ENCODE data around the gene CACUL1. TPM values are rescaled to one million over a fixed set of nuclear protein-coding genes. Genes with fewer than 3 reads are reported as not detected.

Gene CACUL1
- polyA plus RNA-seq, 1 donor, result 43.7 TPM

DNA sequence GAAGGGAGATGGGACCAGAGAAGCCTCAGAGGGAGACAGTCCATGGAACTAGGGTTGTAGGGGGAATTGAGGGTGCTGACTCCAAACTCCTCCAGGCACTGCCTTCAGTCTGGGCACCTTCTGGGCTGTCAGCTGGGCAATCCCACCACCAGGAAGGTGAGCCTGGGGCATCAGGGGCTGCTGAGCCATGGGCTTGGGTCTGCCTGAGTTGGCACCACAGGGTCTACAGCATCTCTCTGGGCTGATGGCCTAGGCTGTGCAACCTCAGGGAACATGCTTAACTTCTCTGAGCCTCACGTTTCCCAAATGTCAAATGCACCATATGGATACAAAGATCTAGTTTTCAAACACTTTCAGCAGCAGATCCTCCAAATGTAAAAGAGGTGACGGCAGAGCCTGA is 112.5 kb downstream of the CACUL1 start:
- DNase-seq, result no peak

DNA sequence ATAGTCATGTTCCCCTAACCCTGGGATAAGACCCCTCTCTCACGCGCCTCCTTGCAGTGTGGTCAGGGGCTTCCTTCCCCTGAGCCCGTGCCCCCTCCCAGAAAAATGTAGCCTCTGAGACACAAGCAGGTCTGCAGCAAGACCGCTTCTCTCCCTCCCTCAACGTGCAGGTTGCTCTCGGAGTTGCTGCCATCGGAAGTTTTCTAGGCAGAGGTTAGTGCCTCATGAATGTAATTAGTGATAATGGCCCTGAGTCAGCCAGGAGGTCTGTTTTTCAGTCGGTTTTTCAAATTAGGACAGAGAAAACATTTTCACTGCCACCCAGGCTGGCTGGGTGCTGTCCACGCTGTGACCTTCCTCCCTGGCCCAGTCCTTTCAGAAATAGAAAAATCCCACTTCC is 116.1 kb downstream of the CACUL1 start:
- DNase-seq, result no peak

DNA sequence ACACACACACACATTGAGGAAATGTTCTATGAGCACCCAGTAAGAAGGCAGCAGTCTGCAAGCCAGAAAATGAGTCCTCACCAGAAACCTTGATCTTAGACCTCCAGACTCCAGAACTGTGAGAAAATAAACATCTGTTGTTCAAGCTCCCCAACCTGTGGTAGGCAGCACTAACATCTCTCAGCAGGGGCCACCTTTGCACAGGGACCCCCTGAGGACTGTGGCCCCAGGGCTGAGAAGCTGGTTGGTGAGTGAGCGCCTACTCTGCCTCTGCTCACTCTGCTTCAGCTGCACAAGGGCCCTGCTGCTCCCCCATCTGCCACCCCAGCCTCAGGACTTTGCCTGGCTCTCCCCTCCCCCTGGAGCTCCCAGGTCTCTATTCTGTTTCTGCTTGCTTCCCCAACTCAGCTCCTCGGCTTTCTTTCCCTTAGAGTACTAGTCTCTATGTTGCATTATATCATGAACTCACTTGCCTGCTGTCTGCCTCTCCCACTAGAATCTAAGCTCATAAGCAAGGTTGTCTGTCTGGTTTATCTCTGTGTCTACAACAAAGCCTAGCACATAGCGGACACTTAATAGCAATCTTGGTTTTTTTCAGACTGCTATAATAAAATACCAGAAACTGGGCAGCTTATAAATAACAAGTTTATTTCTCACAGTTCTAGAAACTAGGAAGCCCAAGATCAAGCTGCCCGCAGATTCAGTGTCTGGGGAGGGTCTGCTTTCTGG is 118.9 kb downstream of the CACUL1 start:
- DNase-seq, result no peak

DNA sequence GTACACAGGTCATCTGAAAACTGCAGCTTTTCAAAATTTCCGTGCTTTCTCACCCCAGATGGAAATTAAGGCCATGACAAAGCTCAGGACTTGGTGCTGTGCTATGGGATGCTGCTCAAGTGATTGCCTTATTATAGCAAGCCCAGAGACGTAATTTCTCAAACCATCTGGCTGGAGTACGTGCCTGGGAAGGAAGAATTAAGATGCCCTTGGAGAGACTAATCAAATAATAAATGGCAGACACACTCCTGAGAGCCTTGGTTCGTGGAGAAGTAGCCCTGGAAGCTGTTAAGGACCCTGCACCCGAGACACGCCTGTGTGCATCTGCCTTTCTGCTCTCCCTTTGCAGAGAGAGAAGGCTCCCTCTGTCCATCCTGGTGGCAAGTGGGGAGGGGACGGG is 121.0 kb downstream of the CACUL1 start:
- DNase-seq, result no peak

DNA sequence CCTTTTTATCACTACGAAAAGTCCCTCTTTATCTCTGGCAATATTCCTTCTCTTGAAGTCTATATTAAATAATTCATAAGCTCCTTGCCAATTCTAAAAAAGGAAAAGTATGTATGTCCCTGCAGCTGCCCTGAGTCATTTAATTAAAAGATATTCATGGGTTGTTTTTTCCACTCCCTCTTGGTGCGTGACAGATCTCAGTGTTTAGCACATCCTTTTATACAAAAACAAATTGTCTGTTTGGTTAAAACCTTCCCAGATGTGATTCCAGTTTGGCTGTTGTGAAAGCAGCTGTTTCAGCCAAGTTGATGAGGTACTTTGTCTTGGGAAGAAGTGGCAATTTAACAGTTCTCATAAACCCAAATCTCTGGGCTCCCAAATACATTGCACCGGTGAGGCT is 125.6 kb downstream of the CACUL1 start:
- no peak for DNase-seq

DNA sequence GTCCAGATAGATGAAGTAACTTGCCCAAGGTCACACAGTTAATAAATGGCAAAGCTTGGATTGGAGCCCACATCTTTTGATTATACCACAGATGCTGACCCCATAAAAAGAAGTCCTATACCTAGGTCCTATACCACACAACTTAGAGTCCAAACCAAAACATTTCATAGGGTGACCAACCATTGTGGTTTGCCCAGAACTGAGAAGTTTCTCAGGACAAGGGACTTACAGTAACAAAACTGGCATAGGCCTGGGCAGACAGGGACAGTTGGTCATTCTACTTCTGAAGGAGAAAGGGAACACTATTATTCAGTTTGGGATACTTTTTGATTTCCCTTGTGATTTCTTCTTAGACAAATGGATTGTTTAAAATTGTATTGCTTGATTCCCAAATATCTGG is 126.4 kb downstream of the CACUL1 start:
- no peak for DNase-seq

DNA sequence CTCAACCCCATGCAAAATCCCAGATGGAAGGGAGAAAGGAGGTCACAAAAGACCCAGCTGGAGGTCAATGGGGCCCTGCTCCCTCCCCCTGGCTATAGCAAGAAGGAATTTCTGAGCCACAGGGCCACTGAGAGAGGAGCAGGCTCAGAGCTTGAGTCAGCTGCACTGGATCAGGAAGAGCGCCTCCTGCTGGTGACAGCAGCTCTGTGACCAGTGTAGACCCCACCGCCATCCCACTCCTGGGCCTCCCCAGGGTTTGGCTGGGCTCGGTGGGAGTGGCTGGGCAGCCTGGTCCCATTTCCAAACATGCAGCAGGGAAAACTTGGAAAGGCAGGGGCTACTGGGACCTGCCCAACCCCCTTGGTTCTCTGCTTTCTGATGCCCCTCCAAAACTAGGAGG is 127.8 kb downstream of the CACUL1 start:
- no peak for DNase-seq

Other genes with a start within 250 kb of the CACUL1 start
- not detected for gene PRLHR, start 159.3 kb downstream of the CACUL1 start, polyA plus RNA-seq (ENCODE audit: insufficient read length)